Mesendoderm (in vitro differentiated cells): Measurements from ENCODE around the gene CEP72.
A peak's percentile ranks its signal among the peaks of the same experiment; 100 is the strongest.

Experiments
- DNase-seq: peaks from one replicate; pipeline ENCODE4 v3.0.0; 2013
- H2AK5ac ChIP-seq: 2 replicates; pipeline ENCODE4 v1.6.1; 2013; ENCODE audit warnings: low read length, inconsistent platforms
- H2BK120ac ChIP-seq: 2 replicates; pipeline ENCODE4 v1.6.1; 2013; ENCODE audit warnings: low read depth, mild to moderate bottlenecking, low read length, moderate library complexity, mixed read lengths
- H2BK15ac ChIP-seq: replicated peaks from 2 replicates; pipeline ENCODE4 v1.6.1; 2013; ENCODE audit warnings: low read depth, mild to moderate bottlenecking, moderate library complexity
- H2BK5ac ChIP-seq: 2 replicates; pipeline ENCODE4 v1.6.1; 2013; ENCODE audit warnings: low read length, inconsistent platforms
- H3K18ac ChIP-seq: 2 replicates; pipeline ENCODE4 v1.6.1; 2013; ENCODE audit warnings: mild to moderate bottlenecking, low read length, mixed read lengths
- H3K23ac ChIP-seq: one replicate; pipeline ENCODE4 v1.6.1; 2013; ENCODE audit warnings: low read length
- H3K27ac ChIP-seq: 2 replicates; pipeline ENCODE4 v1.5.1; 2013; ENCODE audit warnings: low read depth, mild to moderate bottlenecking, inconsistent platforms, low read length, moderate library complexity
- H3K27me3 ChIP-seq: 2 replicates; pipeline ENCODE4 v1.6.1; 2013; ENCODE audit warnings: low read length, control low read depth, mild to moderate bottlenecking, inconsistent platforms; ENCODE audit not compliant: insufficient read depth, poor library complexity
- H3K36me3 ChIP-seq: 2 replicates; pipeline ENCODE4 v1.6.1; 2013; ENCODE audit warnings: low read length, inconsistent platforms; ENCODE audit not compliant: control insufficient read depth, insufficient read depth
- H3K4ac ChIP-seq: one replicate; pipeline ENCODE4 v1.6.1; 2013; ENCODE audit warnings: low read depth, mild to moderate bottlenecking, low read length, moderate library complexity
- H3K4me1 ChIP-seq: 2 replicates; pipeline ENCODE4 v1.6.1; 2013; ENCODE audit warnings: low read depth, low read length, inconsistent platforms; ENCODE audit not compliant: control insufficient read depth
- H3K4me2 ChIP-seq: 2 replicates; pipeline ENCODE4 v1.6.1; 2013; ENCODE audit warnings: low read length
- H3K4me3 ChIP-seq: 2 replicates; pipeline ENCODE4 v1.5.1; 2013; ENCODE audit warnings: mild to moderate bottlenecking, low read length
- H3K56ac ChIP-seq: one replicate; pipeline ENCODE4 v1.6.1; 2013; ENCODE audit warnings: low read length
- H3K79me1 ChIP-seq: 2 replicates; pipeline ENCODE4 v1.6.1; 2013; ENCODE audit warnings: low read length, inconsistent platforms
- H3K79me2 ChIP-seq: 2 replicates; pipeline ENCODE4 v1.6.1; 2013; ENCODE audit warnings: mild to moderate bottlenecking, low read length; ENCODE audit not compliant: control insufficient read depth, insufficient read depth
- H3K9ac ChIP-seq: 2 replicates; pipeline ENCODE4 v1.6.1; 2013; ENCODE audit warnings: low read length, inconsistent platforms
- H4K5ac ChIP-seq: one replicate; pipeline ENCODE4 v1.6.1; 2013; ENCODE audit warnings: low read length
- H4K8ac ChIP-seq: one replicate; pipeline ENCODE4 v1.6.1; 2013; ENCODE audit warnings: low read depth, mild to moderate bottlenecking, control low read depth, low read length, moderate library complexity
- WGBS: extraction: QIAGEN DNeasy Blood & Tissue Kit; methylation state at CpG from one replicate; pipeline ENCODE4 v1.1.7; 2013; ENCODE audit warnings: low lambda C conversion rate, missing lambda C conversion rate; ENCODE audit not compliant: insufficient coverage; ENCODE audit errors: extremely low coverage; 5-methylcytosine and 5-hydroxymethylcytosine counted together

The CEP72 gene

GRCh38 chr5:671459-672328 is 59.6 kb downstream of the CEP72 start:
- no peak overlapping the region for H4K8ac ChIP-seq
- no CpG with 5 or more reads among the region's 27 CpGs for WGBS
- H3K4me2 ChIP-seq = no peak overlapping the region
- no peaks in the 10 kb centered on the region for H3K27me3 ChIP-seq
- no peaks in the 10 kb centered on the region for H3K36me3 ChIP-seq
- no peak overlapping the region for H3K23ac ChIP-seq
- H3K4me3 ChIP-seq = no peak overlapping the region
- H3K27ac ChIP-seq = no peak overlapping the region
- no peaks in the 10 kb centered on the region for H3K79me1 ChIP-seq
- no peak overlapping the region for H2BK15ac ChIP-seq
- H2AK5ac ChIP-seq = no peak overlapping the region
- H4K5ac ChIP-seq = no peak overlapping the region
- no peaks in the 10 kb centered on the region for H3K79me2 ChIP-seq
- no peak overlapping the region for H3K18ac ChIP-seq
- no peak overlapping the region for H3K4ac ChIP-seq
- DNase-seq = peak; percentile 80
- H3K4me1 ChIP-seq = no peaks in the 10 kb centered on the region
- no peak overlapping the region for H3K56ac ChIP-seq
- H3K9ac ChIP-seq = no peak overlapping the region
- H2BK120ac ChIP-seq = no peak overlapping the region
- no peak overlapping the region for H2BK5ac ChIP-seq

- no peaks in the 10 kb centered on the region for H3K36me3 ChIP-seq
- H3K23ac ChIP-seq = no peak overlapping the region
- H2BK120ac ChIP-seq = no peak overlapping the region
- no CpG with 5 or more reads among the region's 27 CpGs for WGBS
- no peak overlapping the region for H2BK5ac ChIP-seq
- H4K8ac ChIP-seq = no peak overlapping the region
- H3K4me3 ChIP-seq = no peak overlapping the region
- H2BK15ac ChIP-seq = no peak overlapping the region
- no peaks in the 10 kb centered on the region for H3K27me3 ChIP-seq
- H3K56ac ChIP-seq = no peak overlapping the region
- no peaks in the 10 kb centered on the region for H3K79me2 ChIP-seq
- no peaks in the 10 kb centered on the region for H3K79me1 ChIP-seq
- no peak overlapping the region for H4K5ac ChIP-seq
- no peak overlapping the region for H2AK5ac ChIP-seq
- H3K4me2 ChIP-seq = no peak overlapping the region
- DNase-seq = peak; percentile 95
- no peak overlapping the region for H3K27ac ChIP-seq
- H3K4me1 ChIP-seq = no peaks in the 10 kb centered on the region
- H3K18ac ChIP-seq = no peak overlapping the region
- H3K4ac ChIP-seq = no peak overlapping the region
- H3K9ac ChIP-seq = no peak overlapping the region
These were observed 60.4 kb downstream of the CEP72 start for GRCh38 chr5:672329-673160.

GRCh38 chr5:673161-673830 is 61.2 kb downstream of the CEP72 start:
- Histone ChIP-seq H3K79me1 (no peaks in the 10 kb centered on the region), H3K4ac (no peak overlapping the region), H2BK5ac (no peak overlapping the region), H3K23ac (no peak overlapping the region), H2BK120ac (no peak overlapping the region), H3K36me3 (no peaks in the 10 kb centered on the region), H3K79me2 (no peaks in the 10 kb centered on the region), H3K27me3 (no peaks in the 10 kb centered on the region), H3K18ac (no peak overlapping the region), H4K5ac (no peak overlapping the region), H4K8ac (no peak overlapping the region), H3K27ac (no peak overlapping the region), H3K9ac (no peak overlapping the region), H2BK15ac (no peak overlapping the region), H3K4me1 (no peaks in the 10 kb centered on the region), H2AK5ac (no peak overlapping the region), H3K4me2 (no peak overlapping the region), H3K4me3 (no peak overlapping the region), H3K56ac (no peak overlapping the region)
- peak; percentile 35 for DNase-seq
- no CpG with 5 or more reads among the region's 19 CpGs for WGBS

- no peak for DNase-seq
- no peak overlapping the region for H3K27ac ChIP-seq
These were observed 61.9 kb downstream of the CEP72 start for GRCh38 chr5:673831-674629.

GRCh38 chr5:674630-675011 is 62.5 kb downstream of the CEP72 start:
- H2AK5ac ChIP-seq = no peak overlapping the region
- H3K36me3 ChIP-seq = no peaks in the 10 kb centered on the region
- no peak overlapping the region for H3K9ac ChIP-seq
- H2BK15ac ChIP-seq = no peak overlapping the region
- H3K4ac ChIP-seq = no peak overlapping the region
- H4K8ac ChIP-seq = no peak overlapping the region
- H3K4me1 ChIP-seq = no peaks in the 10 kb centered on the region
- DNase-seq = peak; percentile 59
- H2BK5ac ChIP-seq = no peak overlapping the region
- no peak overlapping the region for H2BK120ac ChIP-seq
- no CpG with 5 or more reads among the region's 7 CpGs for WGBS
- no peak overlapping the region for H3K4me2 ChIP-seq
- no peak overlapping the region for H4K5ac ChIP-seq
- H3K4me3 ChIP-seq = no peak overlapping the region
- no peak overlapping the region for H3K18ac ChIP-seq
- H3K27me3 ChIP-seq = no peaks in the 10 kb centered on the region
- no peak overlapping the region for H3K27ac ChIP-seq
- no peaks in the 10 kb centered on the region for H3K79me2 ChIP-seq
- H3K23ac ChIP-seq = no peak overlapping the region
- no peak overlapping the region for H3K56ac ChIP-seq
- no peaks in the 10 kb centered on the region for H3K79me1 ChIP-seq

More at GRCh38 chr5:673831-674629, 61.9 kb downstream of the CEP72 start:
- Histone ChIP-seq H3K9ac (no peak overlapping the region), H3K18ac (no peak overlapping the region), H2BK5ac (no peak overlapping the region), H4K8ac (no peak overlapping the region), H3K36me3 (no peaks in the 10 kb centered on the region), H2BK15ac (no peak overlapping the region), H4K5ac (no peak overlapping the region), H2BK120ac (no peak overlapping the region), H3K79me1 (no peaks in the 10 kb centered on the region), H3K27me3 (no peaks in the 10 kb centered on the region), H2AK5ac (no peak overlapping the region), H3K56ac (no peak overlapping the region), H3K4me2 (no peak overlapping the region), H3K23ac (no peak overlapping the region), H3K4ac (no peak overlapping the region), H3K79me2 (no peaks in the 10 kb centered on the region), H3K4me3 (no peak overlapping the region), H3K4me1 (no peaks in the 10 kb centered on the region)
- no CpG with 5 or more reads among the region's 27 CpGs for WGBS
